Trophoblast cell (in vitro differentiated cells and primary cell): ENCODE data around the gene LBX2.
A peak's percentile ranks its signal among the peaks of the same experiment; 100 is the strongest.

Experiments
- DNase-seq, 2 donors: peaks; one replicate each; pipeline ENCODE4 v3.0.0-alpha.2; 2016
- H2AFZ ChIP-seq: 2 replicates; pipeline ENCODE4 v1.6.1; 2013; ENCODE audit warnings: low read length, moderate library complexity, mild to moderate bottlenecking; ENCODE audit not compliant: insufficient read depth, poor library complexity
- H2AK5ac ChIP-seq: 2 replicates; pipeline ENCODE4 v1.6.1; 2013; ENCODE audit warnings: mild to moderate bottlenecking, low read length
- H2BK120ac ChIP-seq: 2 replicates; pipeline ENCODE4 v1.6.1; 2013; ENCODE audit warnings: low read length, mild to moderate bottlenecking, moderate library complexity; ENCODE audit not compliant: insufficient read depth, poor library complexity
- H2BK12ac ChIP-seq: 2 replicates; pipeline ENCODE4 v1.6.1; 2013; ENCODE audit warnings: mild to moderate bottlenecking, low read length, moderate library complexity
- H2BK5ac ChIP-seq: 2 replicates; pipeline ENCODE4 v1.6.1; 2013; ENCODE audit warnings: low read length, low read depth, moderate library complexity, mild to moderate bottlenecking; ENCODE audit not compliant: poor library complexity
- H3K14ac ChIP-seq: 2 replicates; pipeline ENCODE4 v1.6.1; 2013; ENCODE audit warnings: mild to moderate bottlenecking, low read length
- H3K18ac ChIP-seq: 2 replicates; pipeline ENCODE4 v1.6.1; 2013; ENCODE audit warnings: mild to moderate bottlenecking, low read length
- H3K23ac ChIP-seq: 2 replicates; pipeline ENCODE4 v1.6.1; 2013; ENCODE audit warnings: low read length
- H3K27ac ChIP-seq: 2 replicates; pipeline ENCODE4 v1.5.1; 2013; ENCODE audit warnings: low read depth, mild to moderate bottlenecking, inconsistent platforms, low read length, moderate library complexity
- H3K27me3 ChIP-seq: 2 replicates; pipeline ENCODE4 v1.6.1; 2013; ENCODE audit warnings: inconsistent platforms, mild to moderate bottlenecking, low read length, moderate library complexity; ENCODE audit not compliant: insufficient read depth
- H3K36me3 ChIP-seq, 2 experiments: 1 replicate in 1 of 2; 2 replicates in 1 of 2; pipeline ENCODE4 v1.6.1; 2013; ENCODE audit warnings: low read length in 2 of 2, mild to moderate bottlenecking in 2 of 2, moderate library complexity in 1 of 2; ENCODE audit not compliant: insufficient read depth in 2 of 2, control insufficient read depth in 1 of 2
- H3K4ac ChIP-seq: 2 replicates; pipeline ENCODE4 v1.6.1; 2013; ENCODE audit warnings: low read depth, mild to moderate bottlenecking, low read length, moderate library complexity
- H3K4me1 ChIP-seq, 2 experiments: 1 replicate in 1 of 2; 2 replicates in 1 of 2; pipeline ENCODE4 v1.6.1; 2013; ENCODE audit warnings: low read length in 2 of 2, mild to moderate bottlenecking in 2 of 2, moderate library complexity in 1 of 2; ENCODE audit not compliant: insufficient read depth in 2 of 2, control insufficient read depth in 1 of 2
- H3K4me2 ChIP-seq: 2 replicates; pipeline ENCODE4 v1.6.1; 2013; ENCODE audit warnings: inconsistent platforms, mild to moderate bottlenecking, low read length, moderate library complexity
- H3K4me3 ChIP-seq: 2 replicates; pipeline ENCODE4 v1.5.1; 2013; ENCODE audit warnings: mild to moderate bottlenecking, low read depth, low read length, inconsistent platforms
- H3K79me1 ChIP-seq: one replicate; pipeline ENCODE4 v1.6.1; 2013; ENCODE audit warnings: low read length
- H3K79me2 ChIP-seq: 2 replicates; pipeline ENCODE4 v1.6.1; 2013; ENCODE audit warnings: low read length, mild to moderate bottlenecking; ENCODE audit not compliant: control insufficient read depth, insufficient read depth, poor library complexity
- H3K9ac ChIP-seq: 2 replicates; pipeline ENCODE4 v1.6.1; 2013; ENCODE audit warnings: mild to moderate bottlenecking, low read length
- H3K9me3 ChIP-seq: 2 replicates; pipeline ENCODE4 v1.6.1; 2013; ENCODE audit warnings: low read depth, mild to moderate bottlenecking, control low read depth, inconsistent platforms, low read length; ENCODE audit not compliant: insufficient read depth
- H4K12ac ChIP-seq: 2 replicates; pipeline ENCODE4 v1.6.1; 2013; ENCODE audit warnings: low read depth, mild to moderate bottlenecking, low read length, moderate library complexity
- H4K8ac ChIP-seq: 2 replicates; pipeline ENCODE4 v1.6.1; 2013; ENCODE audit warnings: low read depth, mild to moderate bottlenecking, low read length, moderate library complexity
- H4K91ac ChIP-seq: one replicate; pipeline ENCODE4 v1.6.1; 2013; ENCODE audit warnings: low read depth, mild to moderate bottlenecking, low read length, moderate library complexity
- WGBS: extraction: QIAGEN DNeasy Blood & Tissue Kit; methylation state at CpG from one replicate; pipeline ENCODE4 v1.1.7; 2013; ENCODE audit warnings: missing lambda C conversion rate; ENCODE audit not compliant: insufficient read length, insufficient coverage; ENCODE audit errors: extremely low coverage; 5-methylcytosine and 5-hydroxymethylcytosine counted together

LBX2 gene

GRCh38 chr2:74532222-74532621 lies 32.8 kb upstream of the LBX2 start:
- H2AK5ac ChIP-seq: no peak overlapping the region
- peaks cover 11% of the 10 kb centered on the region for H3K79me1 ChIP-seq
- H2BK5ac ChIP-seq: no peak overlapping the region
- no peak overlapping the region for H3K14ac ChIP-seq
- no peak overlapping the region for H3K27ac ChIP-seq
- no peak overlapping the region for H2BK120ac ChIP-seq
- peak in 1 of 2 donors; percentile 55 for DNase-seq
- no peak overlapping the region for H3K4me2 ChIP-seq
- H3K18ac ChIP-seq: no peak overlapping the region
- H2AFZ ChIP-seq: no peak overlapping the region
- H3K23ac ChIP-seq: no peak overlapping the region
- H3K4ac ChIP-seq: no peak overlapping the region
- no peak overlapping the region for H2BK12ac ChIP-seq
- peaks cover 13% of the 10 kb centered on the region for H3K79me2 ChIP-seq
- peaks cover 9 to 13% of the 10 kb centered on the region in 2 experiments for H3K4me1 ChIP-seq
- peaks cover 20 to 27% of the 10 kb centered on the region in 2 experiments for H3K36me3 ChIP-seq
- H4K8ac ChIP-seq: no peak overlapping the region
- H4K12ac ChIP-seq: no peak overlapping the region
- H4K91ac ChIP-seq: no peak overlapping the region
- no peak overlapping the region for H3K4me3 ChIP-seq
- no peak overlapping the region for H3K9ac ChIP-seq
- H3K9me3 ChIP-seq: no peaks in the 10 kb centered on the region
- no peaks in the 10 kb centered on the region for H3K27me3 ChIP-seq

DNA sequence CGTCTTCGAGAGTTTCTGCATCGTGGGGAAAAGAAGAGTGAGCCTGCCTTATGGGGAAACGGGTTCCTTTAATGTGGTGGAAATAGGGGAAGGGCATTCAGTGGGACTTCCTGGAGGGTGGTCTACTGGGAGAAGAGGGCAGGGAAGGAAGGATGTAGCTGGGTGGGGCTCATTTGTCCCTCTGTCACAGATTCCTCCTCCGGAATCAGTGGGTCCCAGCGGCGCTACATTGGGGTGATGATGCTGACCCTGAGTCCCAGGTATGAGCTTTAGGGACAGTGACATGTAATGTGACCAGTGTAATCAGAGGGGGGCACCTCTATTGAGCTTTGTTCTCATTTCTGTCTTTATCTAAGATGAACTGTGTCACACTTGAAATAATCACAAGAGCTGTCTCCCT lies 32.3 kb upstream of the LBX2 start:
- no peaks in the 10 kb centered on the region for H3K27me3 ChIP-seq
- no peak overlapping the region for H2AK5ac ChIP-seq
- WGBS: no CpG with 5 or more reads among the region's 7 CpGs
- H3K27ac ChIP-seq: no peak overlapping the region
- no peak overlapping the region for H3K18ac ChIP-seq
- no peak overlapping the region for H4K8ac ChIP-seq
- no peak overlapping the region for H2BK120ac ChIP-seq
- no peak overlapping the region for H3K23ac ChIP-seq
- H4K91ac ChIP-seq: no peak overlapping the region
- H3K9ac ChIP-seq: no peak overlapping the region
- no peak overlapping the region for H2BK5ac ChIP-seq
- no peak overlapping the region for H2BK12ac ChIP-seq
- peaks cover 26 to 32% of the 10 kb centered on the region in 2 experiments for H3K36me3 ChIP-seq
- no peak overlapping the region for H2AFZ ChIP-seq
- H3K4me3 ChIP-seq: no peak overlapping the region
- H3K4me1 ChIP-seq: peaks cover 9 to 13% of the 10 kb centered on the region in 2 experiments
- H3K4me2 ChIP-seq: no peak overlapping the region
- no peak for DNase-seq
- H3K14ac ChIP-seq: no peak overlapping the region
- no peaks in the 10 kb centered on the region for H3K9me3 ChIP-seq
- H4K12ac ChIP-seq: no peak overlapping the region
- H3K79me2 ChIP-seq: peaks cover 13% of the 10 kb centered on the region
- H3K4ac ChIP-seq: no peak overlapping the region
- peaks cover 11% of the 10 kb centered on the region for H3K79me1 ChIP-seq

DNA sequence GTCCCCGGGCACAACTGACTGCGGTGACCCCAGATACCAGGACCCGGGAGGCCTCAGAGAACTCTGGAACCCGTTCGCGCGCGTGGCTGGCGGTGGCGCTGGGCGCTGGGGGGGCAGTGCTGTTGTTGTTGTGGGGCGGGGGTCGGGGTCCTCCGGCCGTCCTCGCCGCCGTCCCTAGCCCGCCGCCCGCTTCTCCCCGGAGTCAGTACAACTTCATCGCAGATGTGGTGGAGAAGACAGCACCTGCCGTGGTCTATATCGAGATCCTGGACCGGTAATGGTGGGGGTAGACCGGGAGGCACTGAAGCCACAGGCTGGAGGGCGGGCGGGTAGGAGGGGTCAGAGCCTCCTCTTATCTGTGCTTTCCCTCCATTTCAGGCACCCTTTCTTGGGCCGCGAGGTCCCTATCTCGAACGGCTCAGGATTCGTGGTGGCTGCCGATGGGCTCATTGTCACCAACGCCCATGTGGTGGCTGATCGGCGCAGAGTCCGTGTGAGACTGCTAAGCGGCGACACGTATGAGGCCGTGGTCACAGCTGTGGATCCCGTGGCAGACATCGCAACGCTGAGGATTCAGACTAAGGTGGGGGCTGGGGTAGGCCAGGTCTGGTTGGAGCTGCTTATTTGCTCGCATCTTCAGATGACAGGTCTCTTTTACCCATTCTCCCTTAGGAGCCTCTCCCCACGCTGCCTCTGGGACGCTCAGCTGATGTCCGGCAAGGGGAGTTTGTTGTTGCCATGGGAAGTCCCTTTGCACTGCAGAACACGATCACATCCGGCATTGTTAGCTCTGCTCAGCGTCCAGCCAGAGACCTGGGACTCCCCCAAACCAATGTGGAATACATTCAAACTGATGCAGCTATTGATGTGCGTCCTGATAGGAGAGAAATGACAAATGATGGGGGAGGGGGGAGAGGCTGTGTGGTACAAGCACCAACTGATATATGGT lies 31.1 kb upstream of the LBX2 start:
- Histone ChIP-seq H2BK120ac (peak overlapping the region; percentile 69), H3K18ac (peak overlapping the region; percentile 94), H3K4ac (peak overlapping the region; percentile 73), H3K4me1 (peaks cover 9 to 13% of the 10 kb centered on the region in 2 experiments), H2AFZ (peak overlapping the region; percentile 93), H3K27me3 (no peaks in the 10 kb centered on the region), H3K4me3 (peak overlapping the region; percentile 84), H3K36me3 (peaks cover 32 to 42% of the 10 kb centered on the region in 2 experiments), H4K91ac (peak overlapping the region; percentile 95), H3K4me2 (peak overlapping the region; percentile 59), H3K23ac (no peak overlapping the region), H3K9me3 (no peaks in the 10 kb centered on the region), H2AK5ac (peak overlapping the region; percentile 38), H2BK5ac (peak overlapping the region; percentile 69), H3K79me1 (peaks cover 11% of the 10 kb centered on the region), H3K79me2 (peaks cover 13% of the 10 kb centered on the region), H3K9ac (peak overlapping the region; percentile 85), H2BK12ac (peak overlapping the region; percentile 7), H3K27ac (no peak overlapping the region), H4K8ac (peak overlapping the region; percentile 93), H3K14ac (peak overlapping the region; percentile 88), H4K12ac (peak overlapping the region; percentile 0)
- no CpG with 5 or more reads among the region's 54 CpGs for WGBS
- peak; percentile 20 to 38 for DNase-seq

- WGBS: no CpG with 5 or more reads among the region's 87 CpGs
- H4K12ac ChIP-seq: peak within 1 kb of the TSS; percentile 45
- H3K9ac ChIP-seq: peak within 1 kb of the TSS; percentile 97
Measured at GRCh38 chr2:74529357-74530238, 30.2 kb upstream of the LBX2 start, which contains the start of the genes AUP1 and HTRA2. Gene AUP1, minus strand, starts transcription at chr2:74529706. Its CDS starts 77 bp downstream, at chr2:74529629. Gene HTRA2, plus strand, starts transcription at chr2:74529933. Its CDS starts 74 bp downstream, at chr2:74530007.

More at GRCh38 chr2:74529357-74530238, 30.2 kb upstream of the LBX2 start, which contains the start of the genes AUP1 and HTRA2:
- Histone ChIP-seq H3K36me3 (peaks cover 32 to 45% of the 10 kb centered on the region in 2 experiments), H2BK12ac (peak within 1 kb of the TSS; percentile 7), H3K9me3 (no peaks in the 10 kb centered on the region), H4K8ac (peak within 1 kb of the TSS; percentile 93), H3K79me2 (peaks cover 13% of the 10 kb centered on the region), H3K27ac (peak within 1 kb of the TSS; percentile 46), H2AFZ (peak within 1 kb of the TSS; percentile 93), H3K23ac (no peak within 1 kb of the TSS), H2BK5ac (peak within 1 kb of the TSS; percentile 86), H2BK120ac (peak within 1 kb of the TSS; percentile 69), H3K14ac (peak within 1 kb of the TSS; percentile 88), H2AK5ac (peak within 1 kb of the TSS; percentile 66), H3K4me2 (peak within 1 kb of the TSS; percentile 93), H3K27me3 (no peaks in the 10 kb centered on the region), H4K91ac (peak within 1 kb of the TSS; percentile 95), H3K79me1 (peaks cover 11% of the 10 kb centered on the region), H3K4ac (peak within 1 kb of the TSS; percentile 77), H3K18ac (peak within 1 kb of the TSS; percentile 94), H3K4me1 (peaks cover 9 to 13% of the 10 kb centered on the region in 2 experiments), H3K4me3 (peak within 1 kb of the TSS; percentile 98)
- peak; percentile 96 for DNase-seq
